Measurements from ENCODE around the gene TRPM8. TPM values are rescaled to one million over a fixed set of nuclear protein-coding genes. Genes with fewer than 3 reads are reported as not detected.

Gene TRPM8
- total RNA-seq, 1 experiment from 2014 or later: 3.9 TPM

DNA sequence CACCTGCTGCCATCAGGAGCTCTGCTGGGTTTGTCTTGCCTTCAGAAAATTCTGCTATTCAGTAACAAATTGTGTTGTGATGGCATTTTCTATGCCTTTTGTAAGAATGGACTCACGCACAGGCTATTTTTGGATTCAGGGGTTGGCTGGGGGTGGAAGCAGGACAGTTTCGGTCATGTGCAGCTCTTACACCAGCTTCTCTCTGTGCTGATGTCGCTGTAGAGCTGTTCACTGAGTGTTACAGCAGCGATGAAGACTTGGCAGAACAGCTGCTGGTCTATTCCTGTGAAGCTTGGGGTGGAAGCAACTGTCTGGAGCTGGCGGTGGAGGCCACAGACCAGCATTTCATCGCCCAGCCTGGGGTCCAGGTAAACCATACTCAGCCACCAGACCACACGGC lies 49.2 kb downstream of the TRPM8 start:
- no TSS peak for BruUV-seq (replicated peaks)
- DNase-seq (ENCODE audit: low read depth, low spot score): no peak
- no peak overlapping the region for H3K4me3 ChIP-seq (ENCODE audit: low read depth in 2 of 2, low read length in 2 of 2)
- H3K4me1 ChIP-seq (ENCODE audit: control insufficient read depth, insufficient read depth, low read length): no peaks in the 10 kb centered on the region
- no peak overlapping the region; the same call in 1 of the 2 replicates for H3K27ac ChIP-seq (ENCODE audit: low read length)
- intact Hi-C loops (cut with micrococcal nuclease; ENCODE audit: unreplicated experiment) (no loop called here), in situ Hi-C loops (cut with HindIII; ENCODE audit: low pct_unique_long_range_greater_than_20kb, low sequenced_read_pairs) (no loop called here)
- H3K27me3 ChIP-seq (ENCODE audit: control insufficient read depth, insufficient read depth, low read length): no peaks in the 10 kb centered on the region
- CTCF ChIA-PET: no interaction called here
- no peaks in the 10 kb centered on the region for H3K36me3 ChIP-seq (ENCODE audit: control insufficient read depth, insufficient read depth, low read length)
- TF ChIP-seq CTCF (IDR thresholded peaks at IDR 0.05) (no peak), TCF7L2 (IDR thresholded peaks at IDR 0.05; ENCODE audit: low read depth, low read length) (no peak), POLR2AphosphoS5 (IDR thresholded peaks at IDR 0.05; ENCODE audit: low read depth, low read length) (no peak), SIN3A (IDR thresholded peaks at IDR 0.05; ENCODE audit: borderline replicate concordance, insufficient read depth, low read depth, low read length) (no peak)
- TF ChIP-seq, protein P1, sequence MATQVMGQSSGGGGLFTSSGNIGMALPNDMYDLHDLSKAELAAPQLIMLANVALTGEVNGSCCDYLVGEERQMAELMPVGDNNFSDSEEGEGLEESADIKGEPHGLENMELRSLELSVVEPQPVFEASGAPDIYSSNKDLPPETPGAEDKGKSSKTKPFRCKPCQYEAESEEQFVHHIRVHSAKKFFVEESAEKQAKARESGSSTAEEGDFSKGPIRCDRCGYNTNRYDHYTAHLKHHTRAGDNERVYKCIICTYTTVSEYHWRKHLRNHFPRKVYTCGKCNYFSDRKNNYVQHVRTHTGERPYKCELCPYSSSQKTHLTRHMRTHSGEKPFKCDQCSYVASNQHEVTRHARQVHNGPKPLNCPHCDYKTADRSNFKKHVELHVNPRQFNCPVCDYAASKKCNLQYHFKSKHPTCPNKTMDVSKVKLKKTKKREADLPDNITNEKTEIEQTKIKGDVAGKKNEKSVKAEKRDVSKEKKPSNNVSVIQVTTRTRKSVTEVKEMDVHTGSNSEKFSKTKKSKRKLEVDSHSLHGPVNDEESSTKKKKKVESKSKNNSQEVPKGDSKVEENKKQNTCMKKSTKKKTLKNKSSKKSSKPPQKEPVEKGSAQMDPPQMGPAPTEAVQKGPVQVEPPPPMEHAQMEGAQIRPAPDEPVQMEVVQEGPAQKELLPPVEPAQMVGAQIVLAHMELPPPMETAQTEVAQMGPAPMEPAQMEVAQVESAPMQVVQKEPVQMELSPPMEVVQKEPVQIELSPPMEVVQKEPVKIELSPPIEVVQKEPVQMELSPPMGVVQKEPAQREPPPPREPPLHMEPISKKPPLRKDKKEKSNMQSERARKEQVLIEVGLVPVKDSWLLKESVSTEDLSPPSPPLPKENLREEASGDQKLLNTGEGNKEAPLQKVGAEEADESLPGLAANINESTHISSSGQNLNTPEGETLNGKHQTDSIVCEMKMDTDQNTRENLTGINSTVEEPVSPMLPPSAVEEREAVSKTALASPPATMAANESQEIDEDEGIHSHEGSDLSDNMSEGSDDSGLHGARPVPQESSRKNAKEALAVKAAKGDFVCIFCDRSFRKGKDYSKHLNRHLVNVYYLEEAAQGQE (IDR thresholded peaks at IDR 0.05; ENCODE audit: insufficient read depth in 1 of 2, low read depth in 2 of 2, low read length in 1 of 2): no peak
- POLR2A ChIA-PET: no interaction called here
- peaks cover 6% of the 10 kb centered on the region; the same call in 1 of the 2 replicates for H3K9me3 ChIP-seq (ENCODE audit: control insufficient read depth, insufficient read depth, low read depth, low read length)
- no peak for ATAC-seq

- TF ChIP-seq TCF7L2 (IDR thresholded peaks at IDR 0.05; ENCODE audit: low read depth, low read length) (no peak), SIN3A (IDR thresholded peaks at IDR 0.05; ENCODE audit: borderline replicate concordance, insufficient read depth, low read depth, low read length) (no peak), CTCF (IDR thresholded peaks at IDR 0.05) (no peak), POLR2AphosphoS5 (IDR thresholded peaks at IDR 0.05; ENCODE audit: low read depth, low read length) (no peak)
- TF ChIP-seq, protein P1 (IDR thresholded peaks at IDR 0.05; ENCODE audit: insufficient read depth in 1 of 2, low read depth in 2 of 2, low read length in 1 of 2): no peak
- no TSS peak for BruUV-seq (replicated peaks)
- ChIA-PET CTCF (no interaction called here), POLR2A (no interaction called here)
- intact Hi-C loops (cut with micrococcal nuclease; ENCODE audit: unreplicated experiment) (no loop called here), in situ Hi-C loops (cut with HindIII; ENCODE audit: low pct_unique_long_range_greater_than_20kb, low sequenced_read_pairs) (no loop called here)
- no peak for ATAC-seq
- DNase-seq (ENCODE audit: low read depth, low spot score): no peak
- H3K4me1 ChIP-seq (ENCODE audit: control insufficient read depth, insufficient read depth, low read length): no peaks in the 10 kb centered on the region
- H3K36me3 ChIP-seq (ENCODE audit: control insufficient read depth, insufficient read depth, low read length): no peaks in the 10 kb centered on the region
- H3K9me3 ChIP-seq (ENCODE audit: control insufficient read depth, insufficient read depth, low read depth, low read length): peaks cover 6% of the 10 kb centered on the region; the same call in 1 of the 2 replicates
- no peaks in the 10 kb centered on the region for H3K27me3 ChIP-seq (ENCODE audit: control insufficient read depth, insufficient read depth, low read length)
- no peak overlapping the region for H3K4me3 ChIP-seq (ENCODE audit: low read depth in 2 of 2, low read length in 2 of 2)
- H3K27ac ChIP-seq (ENCODE audit: low read length): no peak overlapping the region; the same call in 1 of the 2 replicates
Observed at GRCh38 chr2:233967164-233967563, 50.0 kb downstream of the TRPM8 start.

All from Panc1 (cell line).